Esophagus muscularis mucosa (tissue), 4 donors: ENCODE results near the gene MYBPC1.

Experiments used
- EP300 ChIP-seq: sonication (generic); formaldehyde crosslinking; IDR thresholded peaks from one replicate; pipeline ENCODE4 v1.6.1; 2017; ENCODE audit warnings: antibody characterized with exemption
- POLR2A ChIP-seq: fragments of 450-650 bp; IDR thresholded peaks from one replicate; pipeline ENCODE4 v1.6.1; 2017; ENCODE audit warnings: antibody characterized with exemption, moderate library complexity, mild to moderate bottlenecking, low read depth
- POLR2AphosphoS5 ChIP-seq, 2 donors: sonication (generic); formaldehyde crosslinking; IDR thresholded peaks; one replicate each; pipeline ENCODE4 v1.6.1; 2017; ENCODE audit warnings: antibody characterized with exemption in 2 of 2
- TF ChIP-seq, protein P1 (sequence below), 3 experiments: fragments of 200-600 bp in 2 of 3; fragments of 450-650 bp in 1 of 3; sonication (generic) in 2 of 3; IDR thresholded peaks; one replicate each; pipeline ENCODE4 v1.5.1; 2017 to 2019; ENCODE audit warnings: antibody characterized with exemption in 3 of 3, mild to moderate bottlenecking in 2 of 3, moderate library complexity in 1 of 3

DNA sequence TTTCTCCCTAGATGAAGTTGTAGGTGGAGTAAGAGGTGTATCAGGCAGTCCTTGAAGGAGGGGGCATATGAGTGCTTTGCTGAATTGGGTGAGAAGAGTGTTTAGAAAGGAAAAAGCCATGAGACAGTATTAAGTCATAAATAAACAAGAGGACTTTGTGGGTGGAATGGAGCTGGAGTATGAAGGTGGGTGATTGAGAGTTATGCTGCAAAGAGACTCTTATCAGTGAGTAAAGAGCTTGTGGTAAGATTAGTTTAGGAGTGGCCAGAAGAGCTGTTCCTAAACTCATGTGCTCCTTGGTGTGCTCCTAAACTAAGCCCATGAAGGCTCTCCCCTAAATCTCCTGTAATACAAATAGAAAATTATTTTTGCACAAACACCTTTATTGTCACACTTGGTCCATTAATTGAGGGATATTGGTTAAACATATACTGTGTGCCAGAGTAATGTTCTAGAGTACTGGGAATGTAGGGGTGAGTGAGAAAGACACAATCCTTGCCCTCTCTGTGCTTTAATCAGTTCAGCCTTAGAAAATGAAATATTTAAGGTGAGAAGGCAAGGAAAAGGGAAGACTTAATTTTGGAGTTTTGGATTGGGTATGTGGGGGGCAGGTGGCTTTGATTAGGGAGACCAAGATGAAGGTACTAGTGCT, 112.5 kb downstream of the MYBPC1 start:
- TF ChIP-seq, protein P1, sequence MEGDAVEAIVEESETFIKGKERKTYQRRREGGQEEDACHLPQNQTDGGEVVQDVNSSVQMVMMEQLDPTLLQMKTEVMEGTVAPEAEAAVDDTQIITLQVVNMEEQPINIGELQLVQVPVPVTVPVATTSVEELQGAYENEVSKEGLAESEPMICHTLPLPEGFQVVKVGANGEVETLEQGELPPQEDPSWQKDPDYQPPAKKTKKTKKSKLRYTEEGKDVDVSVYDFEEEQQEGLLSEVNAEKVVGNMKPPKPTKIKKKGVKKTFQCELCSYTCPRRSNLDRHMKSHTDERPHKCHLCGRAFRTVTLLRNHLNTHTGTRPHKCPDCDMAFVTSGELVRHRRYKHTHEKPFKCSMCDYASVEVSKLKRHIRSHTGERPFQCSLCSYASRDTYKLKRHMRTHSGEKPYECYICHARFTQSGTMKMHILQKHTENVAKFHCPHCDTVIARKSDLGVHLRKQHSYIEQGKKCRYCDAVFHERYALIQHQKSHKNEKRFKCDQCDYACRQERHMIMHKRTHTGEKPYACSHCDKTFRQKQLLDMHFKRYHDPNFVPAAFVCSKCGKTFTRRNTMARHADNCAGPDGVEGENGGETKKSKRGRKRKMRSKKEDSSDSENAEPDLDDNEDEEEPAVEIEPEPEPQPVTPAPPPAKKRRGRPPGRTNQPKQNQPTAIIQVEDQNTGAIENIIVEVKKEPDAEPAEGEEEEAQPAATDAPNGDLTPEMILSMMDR (IDR thresholded peaks at IDR 0.05): no peak
- no peak for TF ChIP-seq POLR2AphosphoS5 (IDR thresholded peaks at IDR 0.05)
- no peak for TF ChIP-seq EP300
- no peak for TF ChIP-seq POLR2A
